AG09309 (cell line): ENCODE data around the gene FIP1L1.
"Not testable (repeated sequence)": the region's sequence is repeated elsewhere in the genome, so short reads cannot be mapped to it uniquely, and the experiment has no call there.

Source experiments
- DNase-seq: peaks from one replicate; pipeline ENCODE4 v3.0.0-alpha.2; 2010; ENCODE audit warnings: low read depth
- H3K4me3 ChIP-seq: 2 replicates; pipeline ENCODE4 v1.5.1; 2011; ENCODE audit warnings: mild to moderate bottlenecking, low read depth, low read length, moderate library complexity; ENCODE audit not compliant: control insufficient read depth
- TF ChIP-seq, protein P1 (sequence below): IDR thresholded peaks from 2 replicates; pipeline ENCODE4 v1.5.1; 2011; ENCODE audit warnings: mild to moderate bottlenecking, low read depth, low read length, inconsistent platforms; ENCODE audit not compliant: insufficient read depth, control insufficient read depth; ENCODE audit errors: missing control alignments

Gene FIP1L1

DNA sequence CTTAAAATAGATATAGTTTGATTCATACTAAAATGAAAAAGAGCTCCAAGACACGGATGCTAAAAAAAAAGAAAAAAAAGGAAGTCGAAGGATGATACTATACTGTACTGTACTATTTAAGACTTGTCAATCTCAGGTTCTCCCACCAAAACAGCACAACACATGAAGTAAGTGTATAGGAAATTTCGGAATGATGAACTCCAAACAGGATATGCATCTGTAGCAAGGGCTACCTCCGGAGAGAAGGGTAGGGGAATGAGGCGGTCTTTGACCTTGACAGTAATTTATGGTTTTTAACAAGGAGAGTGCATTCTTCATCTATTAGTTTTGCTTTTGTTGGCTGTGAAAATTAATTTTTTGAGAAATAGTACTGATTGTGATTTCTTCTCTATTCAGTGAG, 541 bp upstream of the FIP1L1 start:
- TF ChIP-seq, protein P1, sequence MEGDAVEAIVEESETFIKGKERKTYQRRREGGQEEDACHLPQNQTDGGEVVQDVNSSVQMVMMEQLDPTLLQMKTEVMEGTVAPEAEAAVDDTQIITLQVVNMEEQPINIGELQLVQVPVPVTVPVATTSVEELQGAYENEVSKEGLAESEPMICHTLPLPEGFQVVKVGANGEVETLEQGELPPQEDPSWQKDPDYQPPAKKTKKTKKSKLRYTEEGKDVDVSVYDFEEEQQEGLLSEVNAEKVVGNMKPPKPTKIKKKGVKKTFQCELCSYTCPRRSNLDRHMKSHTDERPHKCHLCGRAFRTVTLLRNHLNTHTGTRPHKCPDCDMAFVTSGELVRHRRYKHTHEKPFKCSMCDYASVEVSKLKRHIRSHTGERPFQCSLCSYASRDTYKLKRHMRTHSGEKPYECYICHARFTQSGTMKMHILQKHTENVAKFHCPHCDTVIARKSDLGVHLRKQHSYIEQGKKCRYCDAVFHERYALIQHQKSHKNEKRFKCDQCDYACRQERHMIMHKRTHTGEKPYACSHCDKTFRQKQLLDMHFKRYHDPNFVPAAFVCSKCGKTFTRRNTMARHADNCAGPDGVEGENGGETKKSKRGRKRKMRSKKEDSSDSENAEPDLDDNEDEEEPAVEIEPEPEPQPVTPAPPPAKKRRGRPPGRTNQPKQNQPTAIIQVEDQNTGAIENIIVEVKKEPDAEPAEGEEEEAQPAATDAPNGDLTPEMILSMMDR: no peak
- peak overlapping the region; percentile 98 for H3K4me3 ChIP-seq
- DNase-seq: no peak

DNA sequence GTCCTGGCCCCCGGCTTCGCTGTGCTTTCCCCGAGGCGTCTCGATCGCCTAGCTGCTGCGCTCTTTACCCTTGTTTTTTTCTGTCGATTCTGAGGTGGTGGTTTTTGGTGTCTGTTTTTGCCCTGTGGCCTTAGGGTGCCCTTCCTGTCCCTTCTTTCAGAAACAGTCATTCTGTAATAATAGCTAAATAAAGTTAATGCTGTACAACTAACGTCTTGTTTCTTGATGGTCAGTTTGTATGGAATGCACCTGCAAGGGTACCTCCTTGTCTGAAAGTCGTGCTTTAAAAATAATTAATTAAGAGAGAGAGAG, 686 bp downstream of the FIP1L1 start:
- no peak for DNase-seq
- TF ChIP-seq, protein P1: no peak

DNA sequence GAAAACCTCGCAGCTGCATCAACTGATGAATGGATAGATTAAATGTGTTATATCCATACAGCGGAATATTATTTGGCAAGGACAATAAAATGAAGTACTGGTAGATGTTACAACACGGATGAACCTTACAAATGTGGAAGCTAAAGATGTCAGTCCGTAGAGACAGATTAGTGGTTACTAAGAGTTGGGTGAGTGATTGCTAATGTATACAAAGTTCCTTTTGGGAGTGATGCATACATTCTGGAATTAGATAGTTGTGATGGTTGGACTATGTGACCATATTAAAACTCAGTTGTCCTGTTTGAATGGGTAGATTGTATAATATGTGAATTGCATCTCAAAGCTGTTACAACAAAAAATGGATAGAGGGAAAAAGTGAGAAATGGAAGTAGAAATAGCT, 2.8 kb downstream of the FIP1L1 start:
- DNase-seq: no peak
- no peak overlapping the region for H3K4me3 ChIP-seq
- TF ChIP-seq, protein P1: no peak

More for the DNA sequence above, 686 bp downstream of the FIP1L1 start:
- peak overlapping the region; percentile 98 for H3K4me3 ChIP-seq

DNA sequence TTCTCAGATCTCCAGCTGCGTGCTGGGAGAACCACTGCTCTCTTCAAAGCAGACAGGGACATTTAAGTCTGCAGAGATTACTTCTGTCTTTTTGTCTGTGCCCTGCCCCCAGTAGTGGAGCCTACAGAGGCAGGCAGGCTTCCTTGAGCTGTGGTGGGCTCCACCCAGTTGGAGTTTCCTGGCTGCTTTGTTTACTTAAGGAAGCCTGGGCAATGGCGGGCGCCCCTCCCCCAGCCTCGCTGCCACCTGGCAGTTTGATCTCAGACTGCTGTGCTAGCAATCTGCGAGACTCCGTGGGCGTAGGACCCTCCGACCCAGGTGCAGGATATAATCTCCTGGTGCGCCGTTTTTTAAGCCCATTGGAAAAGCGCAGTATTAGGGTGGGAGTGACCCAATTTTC, 32.0 kb downstream of the FIP1L1 start:
- DNase-seq, H3K4me3 ChIP-seq: not testable (repeated sequence)

DNA sequence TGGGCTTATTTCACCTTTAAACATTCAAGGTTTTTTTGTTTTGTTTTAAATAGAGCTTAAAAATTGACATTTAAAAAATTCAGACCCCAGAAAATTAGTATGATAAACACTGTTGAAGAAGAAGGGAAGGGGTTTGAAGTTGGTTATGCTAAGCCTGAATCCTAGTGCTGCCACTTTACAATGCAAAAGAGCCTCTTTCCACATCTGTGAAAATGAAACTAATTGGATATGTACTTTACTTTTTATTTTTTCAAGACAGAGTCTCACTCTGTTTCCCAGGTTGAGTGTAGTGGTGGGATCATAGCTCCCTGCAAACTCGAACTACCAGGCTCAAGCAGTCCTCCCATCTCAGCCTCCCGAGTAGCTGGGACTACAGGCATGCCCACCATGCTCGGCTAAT, 41.8 kb downstream of the FIP1L1 start:
- DNase-seq: no peak
- TF ChIP-seq, protein P1: no peak
- H3K4me3 ChIP-seq: no peak overlapping the region

DNA sequence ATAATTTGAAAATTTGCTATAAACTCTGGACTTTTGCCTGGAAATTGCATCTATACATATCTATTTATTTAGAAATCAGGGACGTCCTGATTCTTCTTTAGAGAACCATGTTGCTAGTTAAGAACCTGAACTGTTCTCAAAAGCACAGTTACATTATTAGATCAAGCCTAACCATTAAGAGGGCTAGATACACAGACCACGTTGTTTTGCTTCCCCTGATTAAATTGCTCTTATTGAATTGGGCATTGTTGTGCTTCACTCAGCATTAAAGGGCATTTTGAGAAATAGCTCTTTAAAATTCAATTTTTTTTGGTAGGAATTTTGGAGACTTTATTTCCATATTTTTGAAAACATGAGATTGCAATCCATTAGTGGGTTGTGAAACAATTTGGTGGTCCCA, 44.4 kb downstream of the FIP1L1 start:
- no peak overlapping the region for H3K4me3 ChIP-seq
- TF ChIP-seq, protein P1: no peak
- DNase-seq: no peak

DNA sequence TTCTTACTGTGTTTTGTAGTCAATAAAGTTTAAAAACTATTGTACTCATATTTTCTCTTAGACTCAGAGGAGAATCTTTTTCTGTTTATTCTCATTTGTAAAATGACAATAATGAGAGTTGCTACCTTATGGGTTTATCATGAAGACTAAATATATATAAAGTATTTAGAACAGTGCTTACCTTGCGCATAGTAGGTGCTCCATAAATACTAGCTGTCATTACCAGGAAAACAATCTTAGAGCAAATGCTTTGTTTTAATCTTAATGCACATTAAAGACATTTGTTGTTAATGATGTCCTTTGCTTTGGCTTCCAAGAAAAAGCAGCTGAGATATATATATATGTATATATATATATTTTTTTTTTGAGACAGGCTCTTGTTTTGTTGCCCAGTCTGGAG, 44.9 kb downstream of the FIP1L1 start:
- TF ChIP-seq, protein P1: no peak
- no peak overlapping the region for H3K4me3 ChIP-seq
- DNase-seq: no peak
